Adrenal gland (tissue), 12 donors: ENCODE data around the gene TBC1D22A. TPM values are rescaled to one million over a fixed set of nuclear protein-coding genes. Genes with fewer than 3 reads are reported as not detected.

ENCODE experiments used
- DNase-seq, 7 donors: peaks; one replicate each; pipeline ENCODE4 v3.0.0-alpha.2; 2019 to 2020
- H3K27ac ChIP-seq, 5 donors: fragments of 200-600 bp; sonication (generic) in 4 of 5; 1 replicate in 3 of 5; 2 replicates in 2 of 5; pipeline versions ENCODE4 v1.5.1 to v1.8.0; 2016 to 2020; ENCODE audit warnings: mild to moderate bottlenecking in 1 of 5
- H3K27me3 ChIP-seq: fragments of 200-600 bp; 2 replicates; pipeline ENCODE4 v1.8.0; 2021
- H3K36me3 ChIP-seq, 2 donors: fragments of 200-600 bp; replicated peaks in 1 of 2; 1 replicate in 1 of 2; 2 replicates in 1 of 2; pipeline versions ENCODE4 v1.5.1 to v1.8.0; 2018 to 2022
- H3K4me1 ChIP-seq, 2 donors: fragments of 200-600 bp; replicated peaks in 1 of 2; 1 replicate in 1 of 2; 2 replicates in 1 of 2; pipeline versions ENCODE4 v1.5.1 to v1.8.0; 2018 to 2021
- H3K4me3 ChIP-seq, 4 donors: fragments of 200-600 bp; sonication (generic) in 3 of 4; one replicate each; pipeline ENCODE4 v1.5.1; 2016 to 2018
- H3K9me3 ChIP-seq, 3 donors: fragments of 200-600 bp; sonication (generic) in 1 of 3; replicated peaks in 1 of 3; 1 replicate in 2 of 3; 2 replicates in 1 of 3; pipeline versions ENCODE4 v1.5.1 to v1.8.0; 2016 to 2021
- CTCF ChIP-seq, 6 experiments: fragments of 450-650 bp in 4 of 6; fragments of 200-600 bp in 2 of 6; sonication (generic) in 1 of 6; IDR thresholded peaks; 1 replicate in 5 of 6; 2 replicates in 1 of 6; pipeline versions ENCODE4 v1.5.1 to v1.8.0; 2016 to 2021; ENCODE audit warnings: antibody characterized with exemption in 6 of 6, mild to moderate bottlenecking in 2 of 6, moderate library complexity in 1 of 6
- POLR2A ChIP-seq, 2 donors: fragments of 450-650 bp; IDR thresholded peaks; one replicate each; pipeline ENCODE4 v1.6.1; 2017; ENCODE audit warnings: antibody characterized with exemption in 2 of 2, mild to moderate bottlenecking in 2 of 2, moderate library complexity in 1 of 2
- WGBS, 4 donors: extraction: QIAGEN DNeasy Blood & Tissue Kit in 2 of 4; methylation state at CpG; one replicate each; pipeline versions ENCODE4 v1.1.5 to v1.1.7; 2013 to 2017; 5-methylcytosine and 5-hydroxymethylcytosine counted together
- intact Hi-C, 2 donors: fragments of 100-400 bp; cut with DNase I; formaldehyde crosslinking; loops; one replicate each; pipeline versions ENCODE4 v1.14.1 to v1.15.0; 2022 to 2023
- polyA plus RNA-seq, 3 donors: library from polyadenylated mRNA; stranded (reverse); fragments of 200-250 nt in 2 of 3; fragments of 350-450 nt in 1 of 3; fragmentation: Illumina TruSeq in 1 of 3; extraction: RNeasy Lipid Tissue Mini Kit (QIAGEN cat#74804) in 1 of 3; gene quantifications; one replicate each; pipeline ENCODE4 v1.2.3, GENCODE V29; 2013 to 2014
- total RNA-seq, 9 donors: library from RNA; depleted of rRNA in 4 of 9; stranded (reverse); fragments of >200 nt in 4 of 9; fragments of 120-200 nt in 1 of 9; fragmentation: NEBNext Ultra II Directional in 1 of 9; extraction: Animal tissue kit (Norgen Biotek cat#: 25700) in 1 of 9; gene quantifications; one replicate each; pipeline versions ENCODE4 v1.1.0 to v1.2.4, GENCODE V29; 2013 to 2023
- donor health status: healthy with polysubstance abuse.
- donor health status: Bipolar disorder and iron deficiency.
- donor health status: DM: yes; HTN: yes; CAD: no.
- donor health status: DM: no; HTN: no; CAD: no.
- donor health status: DM: no; HTN: no; CAD: no.
- donor health status: DM: yes; HTN: yes; CAD: no.

The TBC1D22A gene
- total and polyA plus RNA-seq, 12 donors, result 11.5 to 44.2 (median 28.1) TPM

GRCh38 chr22:46967445-46968358 is 205.3 kb downstream of the TBC1D22A start:
- TF ChIP-seq POLR2A (IDR thresholded peaks at IDR 0.05) (no peak), CTCF (IDR thresholded peaks at IDR 0.05) (no peak)
- H3K36me3 ChIP-seq, result no peaks in the 10 kb centered on the region
- H3K4me3 ChIP-seq, result no peak overlapping the region
- H3K4me1 ChIP-seq, result peaks cover 5 to 16% of the 10 kb centered on the region in 2 donors
- no peaks in the 10 kb centered on the region for H3K9me3 ChIP-seq
- WGBS, 4 donors, result 91 to 97% (median 95%) methylated on average over 17 to 20 of the region's 20 CpGs
- H3K27me3 ChIP-seq, result no peaks in the 10 kb centered on the region
- H3K27ac ChIP-seq, result no peak overlapping the region
- intact Hi-C loops, result no loop called here
- peak in 1 of 7 donors; percentile 35 for DNase-seq

GRCh38 chr22:46968359-46968740 is 205.9 kb downstream of the TBC1D22A start:
- Histone ChIP-seq H3K36me3 (no peaks in the 10 kb centered on the region), H3K27ac (no peak overlapping the region), H3K4me3 (no peak overlapping the region), H3K4me1 (peaks cover 5 to 16% of the 10 kb centered on the region in 2 donors), H3K9me3 (no peaks in the 10 kb centered on the region), H3K27me3 (no peaks in the 10 kb centered on the region)
- intact Hi-C loops, result no loop called here
- DNase-seq, result no peak
- TF ChIP-seq CTCF (IDR thresholded peaks at IDR 0.05) (no peak), POLR2A (IDR thresholded peaks at IDR 0.05) (no peak)
- 96 to 98% (median 97%) methylated on average over 25 to 27 of the region's 27 CpGs for WGBS, 4 donors

GRCh38 chr22:46968848-46969247 is 206.4 kb downstream of the TBC1D22A start:
- WGBS, 4 donors, result 93 to 97% (median 96%) methylated on average over 6 of the region's 6 CpGs
- TF ChIP-seq POLR2A (IDR thresholded peaks at IDR 0.05) (no peak), CTCF (IDR thresholded peaks at IDR 0.05) (no peak)
- Histone ChIP-seq H3K4me3 (no peak overlapping the region), H3K9me3 (no peaks in the 10 kb centered on the region), H3K4me1 (peaks cover 5 to 16% of the 10 kb centered on the region in 2 donors), H3K27me3 (no peaks in the 10 kb centered on the region), H3K27ac (no peak overlapping the region), H3K36me3 (no peaks in the 10 kb centered on the region)
- intact Hi-C loops, result no loop called here
- DNase-seq, result peak in 1 of 7 donors; percentile 20

GRCh38 chr22:46969491-46969890 is 207.0 kb downstream of the TBC1D22A start:
- H3K9me3 ChIP-seq, result no peaks in the 10 kb centered on the region
- no peak overlapping the region for H3K4me3 ChIP-seq
- H3K4me1 ChIP-seq, result peaks cover 5 to 16% of the 10 kb centered on the region in 2 donors
- intact Hi-C loops, result no loop called here
- peak in 1 of 7 donors; percentile 24 for DNase-seq
- TF ChIP-seq POLR2A (IDR thresholded peaks at IDR 0.05) (no peak), CTCF (IDR thresholded peaks at IDR 0.05) (no peak)
- H3K36me3 ChIP-seq, result no peaks in the 10 kb centered on the region
- 90 to 100% (median 94%) methylated on average over 3 to 4 of the region's 4 CpGs for WGBS, 4 donors
- no peak overlapping the region for H3K27ac ChIP-seq
- H3K27me3 ChIP-seq, result no peaks in the 10 kb centered on the region
